Spleen (tissue), 11 donors: ENCODE results near the gene TNPO3. TPM values are rescaled to one million over a fixed set of nuclear protein-coding genes. Genes with fewer than 3 reads are reported as not detected.
A peak's percentile ranks its signal among the peaks of the same experiment; 100 is the strongest.
"Not testable (repeated sequence)": the region's sequence is repeated elsewhere in the genome, so short reads cannot be mapped to it uniquely, and the experiment has no call there.

ENCODE experiments used
- DNase-seq: peaks from one replicate; pipeline ENCODE4 v3.0.0-alpha.2; 2020
- H3K27ac ChIP-seq, 8 donors: fragments of 200-600 bp; sonication (generic) in 7 of 8; 1 replicate in 4 of 8; 2 replicates in 4 of 8; pipeline versions ENCODE4 v1.5.0 to v1.8.0; 2016 to 2021; ENCODE audit warnings: inconsistent platforms in 4 of 8, mild to moderate bottlenecking in 4 of 8, moderate library complexity in 1 of 8
- H3K27me3 ChIP-seq, 7 donors: fragments of 200-600 bp; sonication (generic) in 6 of 7; replicated peaks in 1 of 7; 1 replicate in 4 of 7; 2 replicates in 3 of 7; pipeline versions ENCODE4 v1.5.0 to v1.8.0; 2016 to 2021; ENCODE audit warnings: inconsistent platforms in 3 of 7, mild to moderate bottlenecking in 1 of 7
- H3K36me3 ChIP-seq, 6 donors: fragments of 200-600 bp; sonication (generic) in 5 of 6; 1 replicate in 4 of 6; 2 replicates in 2 of 6; pipeline versions ENCODE4 v1.5.0 to v1.8.0; 2016 to 2021; ENCODE audit warnings: inconsistent platforms in 2 of 6
- H3K4me1 ChIP-seq, 6 donors: fragments of 200-600 bp; sonication (generic) in 5 of 6; 1 replicate in 3 of 6; 2 replicates in 3 of 6; pipeline versions ENCODE4 v1.5.0 to v1.8.0; 2016 to 2021; ENCODE audit warnings: inconsistent platforms in 3 of 6
- H3K4me3 ChIP-seq, 8 donors: fragments of 200-600 bp; sonication (generic) in 7 of 8; 1 replicate in 4 of 8; 2 replicates in 4 of 8; pipeline versions ENCODE4 v1.5.0 to v1.8.0; 2016 to 2021; ENCODE audit warnings: inconsistent platforms in 4 of 8, mild to moderate bottlenecking in 4 of 8, moderate library complexity in 2 of 8
- H3K9me3 ChIP-seq, 8 donors: fragments of 200-600 bp; sonication (generic) in 7 of 8; 1 replicate in 4 of 8; 2 replicates in 4 of 8; pipeline versions ENCODE4 v1.5.0 to v1.8.0; 2016 to 2021; ENCODE audit warnings: inconsistent platforms in 4 of 8
- CTCF ChIP-seq, 11 experiments: fragments of 200-600 bp in 7 of 11; fragments of 450-650 bp in 4 of 11; sonication (generic) in 4 of 11; IDR thresholded peaks in 8 of 11; conservative IDR thresholded peaks in 3 of 11; 1 replicate in 7 of 11; 2 replicates in 4 of 11; pipeline versions ENCODE4 v1.4.0 to v1.8.0; 2016 to 2021; ENCODE audit warnings: antibody characterized with exemption in 11 of 11, inconsistent platforms in 4 of 11, mild to moderate bottlenecking in 1 of 11
- POLR2A ChIP-seq, 3 donors: fragments of 450-650 bp; IDR thresholded peaks; one replicate each; pipeline ENCODE4 v1.5.1; 2017; ENCODE audit warnings: antibody characterized with exemption in 3 of 3, mild to moderate bottlenecking in 1 of 3
- POLR2AphosphoS5 ChIP-seq, 3 donors: sonication (generic); formaldehyde crosslinking; IDR thresholded peaks; one replicate each; pipeline ENCODE4 v1.5.1; 2017; ENCODE audit warnings: antibody characterized with exemption in 3 of 3
- WGBS, 5 donors: extraction: QIAGEN DNeasy Blood & Tissue Kit in 3 of 5; methylation state at CpG; one replicate each; pipeline versions ENCODE4 v1.1.5 to v1.1.7; 2013 to 2018; 5-methylcytosine and 5-hydroxymethylcytosine counted together
- intact Hi-C: fragments of 100-400 bp; cut with DNase I; formaldehyde crosslinking; loops from one replicate; pipeline ENCODE4 v1.15.0; 2023; ENCODE audit warnings: low total_unique reads
- polyA plus RNA-seq, 3 donors: library from polyadenylated mRNA; stranded (reverse); fragments of 200-250 nt; gene quantifications; one replicate each; pipeline ENCODE4 v1.2.1, GENCODE V29; 2013
- total RNA-seq, 7 donors: library from RNA; depleted of rRNA in 3 of 7; stranded (reverse); fragments of >200 nt in 3 of 7; fragmentation: NEBNext Ultra II Directional in 4 of 7; extraction: Animal tissue kit (Norgen Biotek cat#: 25700) in 4 of 7; gene quantifications; one replicate each; pipeline versions ENCODE4 v1.1.0 to v1.2.1, GENCODE V29; 2016 to 2021
- donor health status: healthy with polysubstance abuse.
- donor health status: DM: no; HTN: no; CAD: no; lungs with moderate emphysema.
- donor health status: DM: no; HTN: no; CAD: no.
- donor health status: Bipolar disorder and iron deficiency.
- donor health status: healthy.
- donor health status: DM: no; HTN: no; CAD: no.
- donor health status: DM: yes; HTN: yes; CAD: no.

TNPO3 gene
- total and polyA plus RNA-seq, 10 donors = 11.2 to 49.0 (median 35.1) TPM

DNA sequence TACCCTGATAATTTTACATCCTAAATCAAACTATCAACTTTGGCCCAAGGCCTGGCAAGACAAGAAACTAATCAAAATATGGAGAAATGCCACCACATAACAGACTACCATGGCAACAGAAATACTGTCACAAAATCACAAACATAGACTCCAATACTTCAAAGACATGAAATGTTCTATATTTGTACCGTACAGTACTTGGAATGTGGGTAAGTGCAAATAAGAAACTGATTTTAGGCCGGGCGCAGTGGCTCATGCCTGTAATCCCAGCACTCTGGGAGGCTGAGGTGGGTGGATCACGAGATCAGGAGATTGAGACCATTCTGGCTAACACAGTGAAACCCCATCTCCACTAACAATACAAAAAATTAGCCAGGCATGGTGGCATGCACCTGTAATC lies 9.2 kb downstream of the TNPO3 start:
- Histone ChIP-seq H3K36me3 (peaks cover 0 to 35% (median 7%) of the 10 kb centered on the region in 6 donors), H3K4me3 (no peak overlapping the region), H3K9me3 (no peaks in the 10 kb centered on the region), H3K27ac (no peak overlapping the region), H3K27me3 (no peaks in the 10 kb centered on the region), H3K4me1 (peaks cover 25 to 100% (median 80%) of the 10 kb centered on the region in 6 donors)
- no peak for DNase-seq
- TF ChIP-seq POLR2A (IDR thresholded peaks at IDR 0.05) = no peak
- TF ChIP-seq POLR2AphosphoS5 (IDR thresholded peaks at IDR 0.05) = no peak
- no peak for TF ChIP-seq CTCF (IDR thresholded peaks at IDR 0.05 in 8 of 11, conservative IDR thresholded peaks at IDR 0.05 in 3 of 11)
- WGBS, 5 donors = 90 to 96% (median 91%) methylated on average over 4 of the region's 4 CpGs
- intact Hi-C loops = no loop called here

DNA sequence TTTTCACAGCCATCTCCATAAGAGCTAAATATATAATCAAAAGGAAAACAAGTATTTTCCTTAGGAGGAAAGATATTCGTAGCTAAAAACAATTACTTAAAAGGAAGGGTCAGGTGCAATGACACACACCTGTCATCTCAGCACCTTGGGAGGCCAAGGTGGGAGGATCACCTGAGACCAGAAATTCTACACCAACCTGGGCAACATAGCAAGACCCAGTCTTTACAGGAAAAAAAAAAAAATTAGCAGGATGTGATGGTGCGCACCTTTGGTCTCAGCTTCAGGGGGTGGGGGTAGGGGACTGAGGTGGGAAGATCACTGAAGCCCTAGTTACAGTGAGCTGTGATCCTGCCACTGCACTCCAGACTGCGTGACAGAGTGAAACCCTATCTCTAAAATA lies 11.9 kb downstream of the TNPO3 start:
- peaks cover 0 to 40% (median 26%) of the 10 kb centered on the region in 6 donors for H3K36me3 ChIP-seq

GRCh38 chr7:129041142-129042085 lies 13.5 kb downstream of the TNPO3 start:
- TF ChIP-seq POLR2A (IDR thresholded peaks at IDR 0.05) = no peak
- TF ChIP-seq CTCF (IDR thresholded peaks at IDR 0.05 in 8 of 11, conservative IDR thresholded peaks at IDR 0.05 in 3 of 11) = no peak
- no peak for TF ChIP-seq POLR2AphosphoS5 (IDR thresholded peaks at IDR 0.05)
- 82 to 94% (median 90%) methylated on average over 3 of the region's 3 CpGs for WGBS, 5 donors
- Histone ChIP-seq H3K27ac (peak overlapping the region in 1 of 8 donors; percentile 7), H3K36me3 (peaks cover 0 to 47% (median 30%) of the 10 kb centered on the region in 6 donors), H3K4me1 (peaks cover 10 to 74% (median 44%) of the 10 kb centered on the region in 6 donors), H3K9me3 (no peaks in the 10 kb centered on the region), H3K27me3 (no peaks in the 10 kb centered on the region), H3K4me3 (no peak overlapping the region)
- intact Hi-C loops = no loop called here
- DNase-seq = no peak

More for the DNA sequence above, 11.9 kb downstream of the TNPO3 start:
- Histone ChIP-seq H3K27ac (no peak overlapping the region), H3K4me3 (no peak overlapping the region), H3K27me3 (no peaks in the 10 kb centered on the region), H3K9me3 (no peaks in the 10 kb centered on the region), H3K4me1 (peaks cover 10 to 82% (median 58%) of the 10 kb centered on the region in 6 donors)
- TF ChIP-seq CTCF (IDR thresholded peaks at IDR 0.05 in 8 of 11, conservative IDR thresholded peaks at IDR 0.05 in 3 of 11) = no peak
- TF ChIP-seq POLR2AphosphoS5 (IDR thresholded peaks at IDR 0.05) = no peak
- TF ChIP-seq POLR2A (IDR thresholded peaks at IDR 0.05) = no peak
- 89 to 93% (median 91%) methylated on average over 3 of the region's 3 CpGs for WGBS, 5 donors
- no peak for DNase-seq
- intact Hi-C loops = no loop called here

- H3K9me3 ChIP-seq, H3K27me3 ChIP-seq, H3K27ac ChIP-seq, H3K4me3 ChIP-seq, intact Hi-C loops, DNase-seq: not testable (repeated sequence)
- WGBS, 5 donors = 91 to 100% (median 99%) methylated on average over 2 of the region's 2 CpGs
- Histone ChIP-seq H3K36me3 (peaks cover 0 to 76% (median 39%) of the 10 kb centered on the region in 6 donors), H3K4me1 (peaks cover 0 to 45% (median 19%) of the 10 kb centered on the region in 6 donors)
These were observed 16.4 kb downstream of the TNPO3 start for GRCh38 chr7:129038468-129038867.
